Mucosa of descending colon (tissue), 3 donors: ENCODE data around the gene MYH14. TPM values are rescaled to one million over a fixed set of nuclear protein-coding genes. Genes with fewer than 3 reads are reported as not detected.

Experiments used
- ATAC-seq: fragments of 200-7000 bp; cut with Tn5 transposase; one replicate; pipeline ENCODE4 v1.9.1; 2020; ENCODE audit warnings: mild to moderate bottlenecking, moderate library complexity
- DNase-seq, 3 donors: peaks; one replicate each; pipeline ENCODE4 v3.0.0-alpha.2; 2020
- H3K36me3 ChIP-seq: fragments of 200-600 bp; one replicate; pipeline ENCODE4 v1.8.0; 2021; ENCODE audit warnings: low read depth, mild to moderate bottlenecking
- H3K4me1 ChIP-seq: fragments of 200-600 bp; one replicate; pipeline ENCODE4 v1.8.0; 2021; ENCODE audit warnings: low read depth, mild to moderate bottlenecking
- H3K4me3 ChIP-seq: fragments of 200-600 bp; one replicate; pipeline ENCODE4 v1.8.0; 2021; ENCODE audit warnings: mild to moderate bottlenecking
- H3K9me3 ChIP-seq: fragments of 200-600 bp; one replicate; pipeline ENCODE4 v1.8.0; 2021; ENCODE audit warnings: mild to moderate bottlenecking
- intact Hi-C, 2 donors: fragments of 100-400 bp; cut with DNase I in 1 of 2; cut with micrococcal nuclease in 1 of 2; formaldehyde crosslinking; loops; one replicate each; pipeline versions ENCODE4 v1.11.0 to v1.11.1; 2022; cut with DNase I, micrococcal nuclease
- total RNA-seq, 3 donors: library from RNA; stranded (reverse); fragmentation: NEBNext Ultra II Directional in 2 of 3; extraction: Animal tissue kit (Norgen Biotek cat#: 25700) in 2 of 3; gene quantifications; one replicate each; pipeline versions ENCODE4 v1.2.1 to v1.2.4, GENCODE V29; 2021 to 2023
- TF ChIP-seq, protein P1 (sequence below): fragments of 200-600 bp; IDR thresholded peaks from one replicate; pipeline ENCODE4 v1.8.0; 2022; ENCODE audit warnings: antibody characterized with exemption, mild to moderate bottlenecking
- donor health status: DM: no; HTN: no; CAD: no; lungs with moderate emphysema.
- donor health status: DM: no; HTN: no; CAD: no.
- donor health status: DM: no; HTN: yes; CAD: no.

MYH14 gene
- total RNA-seq, 3 donors from 2014 or later: 268 to 606 (median 586) TPM

DNA sequence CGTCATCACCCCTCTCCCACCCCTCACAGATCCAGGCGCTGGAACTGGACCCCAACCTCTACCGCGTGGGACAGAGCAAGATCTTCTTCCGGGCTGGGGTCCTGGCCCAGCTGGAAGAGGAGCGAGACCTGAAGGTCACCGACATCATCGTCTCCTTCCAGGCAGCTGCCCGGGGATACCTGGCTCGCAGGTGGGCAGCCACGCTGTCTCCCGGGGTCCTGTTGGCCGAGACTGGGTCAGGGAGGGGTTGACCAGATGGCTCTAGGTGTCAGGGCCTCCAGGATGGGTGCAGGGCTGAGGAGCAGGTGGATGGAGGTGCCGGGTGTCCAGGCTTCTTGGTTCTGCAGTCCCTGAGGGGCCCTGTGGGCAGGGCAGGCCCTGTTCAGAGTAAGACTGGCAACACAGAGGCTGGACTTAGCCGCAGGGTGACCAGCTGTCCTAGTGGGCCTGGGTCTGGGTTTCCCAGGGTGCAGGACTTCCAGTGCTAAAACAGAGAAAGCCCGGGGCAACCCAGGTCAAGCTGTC is 58.1 kb downstream of the MYH14 start:
- ATAC-seq: no peak

DNA sequence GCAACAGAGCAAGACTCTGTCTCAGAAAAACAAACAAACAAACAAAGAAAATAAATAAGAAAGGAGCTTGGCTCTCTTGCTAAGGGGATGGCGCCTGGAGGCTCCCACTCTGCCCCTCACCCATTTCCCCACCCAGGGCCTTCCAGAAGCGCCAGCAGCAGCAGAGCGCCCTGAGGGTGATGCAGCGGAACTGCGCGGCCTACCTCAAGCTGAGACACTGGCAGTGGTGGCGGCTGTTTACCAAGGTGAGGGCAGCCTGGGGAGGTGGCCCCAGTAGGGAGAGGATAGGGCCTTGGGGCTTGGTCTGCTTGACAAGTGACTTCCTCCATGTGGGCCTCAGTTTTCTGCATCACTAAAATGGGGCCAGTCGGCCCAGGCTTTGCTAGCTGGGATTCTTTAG is 59.8 kb downstream of the MYH14 start:
- intact Hi-C loops: no loop called here
- H3K9me3 ChIP-seq: no peaks in the 10 kb centered on the region
- ATAC-seq (no peak), DNase-seq (no peak)
- H3K36me3 ChIP-seq: no peaks in the 10 kb centered on the region
- no peaks in the 10 kb centered on the region for H3K4me1 ChIP-seq
- TF ChIP-seq, protein P1, sequence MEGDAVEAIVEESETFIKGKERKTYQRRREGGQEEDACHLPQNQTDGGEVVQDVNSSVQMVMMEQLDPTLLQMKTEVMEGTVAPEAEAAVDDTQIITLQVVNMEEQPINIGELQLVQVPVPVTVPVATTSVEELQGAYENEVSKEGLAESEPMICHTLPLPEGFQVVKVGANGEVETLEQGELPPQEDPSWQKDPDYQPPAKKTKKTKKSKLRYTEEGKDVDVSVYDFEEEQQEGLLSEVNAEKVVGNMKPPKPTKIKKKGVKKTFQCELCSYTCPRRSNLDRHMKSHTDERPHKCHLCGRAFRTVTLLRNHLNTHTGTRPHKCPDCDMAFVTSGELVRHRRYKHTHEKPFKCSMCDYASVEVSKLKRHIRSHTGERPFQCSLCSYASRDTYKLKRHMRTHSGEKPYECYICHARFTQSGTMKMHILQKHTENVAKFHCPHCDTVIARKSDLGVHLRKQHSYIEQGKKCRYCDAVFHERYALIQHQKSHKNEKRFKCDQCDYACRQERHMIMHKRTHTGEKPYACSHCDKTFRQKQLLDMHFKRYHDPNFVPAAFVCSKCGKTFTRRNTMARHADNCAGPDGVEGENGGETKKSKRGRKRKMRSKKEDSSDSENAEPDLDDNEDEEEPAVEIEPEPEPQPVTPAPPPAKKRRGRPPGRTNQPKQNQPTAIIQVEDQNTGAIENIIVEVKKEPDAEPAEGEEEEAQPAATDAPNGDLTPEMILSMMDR: no peak
- H3K4me3 ChIP-seq: no peak overlapping the region

More for the DNA sequence above, 58.1 kb downstream of the MYH14 start:
- DNase-seq: no peak
- Histone ChIP-seq H3K9me3 (no peaks in the 10 kb centered on the region), H3K36me3 (peaks cover 9% of the 10 kb centered on the region), H3K4me3 (no peak overlapping the region), H3K4me1 (no peaks in the 10 kb centered on the region)
- intact Hi-C loops: no loop called here
- TF ChIP-seq, protein P1: no peak

- TF ChIP-seq, protein P1: no peak
Observed at GRCh38 chr19:50264483-50265186, 61.2 kb downstream of the MYH14 start.

DNA sequence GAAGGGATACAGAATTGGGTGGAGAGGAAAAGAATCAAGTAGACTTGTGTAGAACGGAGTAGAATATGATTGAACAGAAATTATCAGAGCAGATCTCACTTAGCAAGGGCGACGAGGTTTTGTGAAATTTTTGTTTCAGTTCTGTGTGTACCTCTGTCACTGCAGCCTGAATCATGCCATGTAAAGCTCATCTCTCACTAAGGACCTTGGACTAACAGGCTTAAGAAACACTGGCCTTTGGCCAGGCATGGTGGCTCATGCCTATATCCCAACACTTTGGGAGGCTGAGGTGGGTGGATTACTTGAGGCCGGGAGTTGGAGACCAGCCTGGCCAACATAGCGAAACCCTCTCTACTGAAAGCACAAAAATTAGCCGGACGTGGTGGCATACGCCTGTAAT is 62.6 kb downstream of the MYH14 start:
- intact Hi-C loops: no loop called here
- no peak for DNase-seq

More at GRCh38 chr19:50264483-50265186, 61.2 kb downstream of the MYH14 start:
- ATAC-seq (no peak), DNase-seq (no peak)
- Histone ChIP-seq H3K36me3 (peaks cover 4% of the 10 kb centered on the region), H3K9me3 (no peaks in the 10 kb centered on the region), H3K4me3 (no peak overlapping the region), H3K4me1 (no peaks in the 10 kb centered on the region)
- intact Hi-C loops: no loop called here

GRCh38 chr19:50266896-50267295 is 63.5 kb downstream of the MYH14 start:
- ATAC-seq: peak; percentile 89
- Histone ChIP-seq H3K9me3 (no peaks in the 10 kb centered on the region), H3K4me3 (no peak overlapping the region), H3K4me1 (no peaks in the 10 kb centered on the region), H3K36me3 (peaks cover 4% of the 10 kb centered on the region)
- intact Hi-C loops: no loop called here
- DNase-seq: peak; percentile 63 to 71 (median 66)
- TF ChIP-seq, protein P1: no peak

More for the DNA sequence above, 62.6 kb downstream of the MYH14 start:
- peak; percentile 17 for ATAC-seq
- TF ChIP-seq, protein P1: no peak
- no peaks in the 10 kb centered on the region for H3K4me1 ChIP-seq
- H3K4me3 ChIP-seq: no peak overlapping the region
- peaks cover 4% of the 10 kb centered on the region for H3K36me3 ChIP-seq
- no peaks in the 10 kb centered on the region for H3K9me3 ChIP-seq
